Measurements from ENCODE around the gene KRTAP5-10.
"Not testable (repeated sequence)": the region's sequence is repeated elsewhere in the genome, so short reads cannot be mapped to it uniquely, and the experiment has no call there.

Gene KRTAP5-10, protein sequence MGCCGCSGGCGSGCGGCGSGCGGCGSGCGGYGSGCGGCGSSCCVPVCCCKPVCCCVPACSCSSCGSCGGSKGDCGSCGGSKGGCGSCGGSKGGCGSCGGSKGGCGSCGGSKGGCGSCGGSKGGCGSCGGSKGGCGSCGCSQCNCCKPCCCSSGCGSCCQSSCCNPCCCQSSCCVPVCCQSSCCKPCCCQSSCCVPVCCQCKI

DNA sequence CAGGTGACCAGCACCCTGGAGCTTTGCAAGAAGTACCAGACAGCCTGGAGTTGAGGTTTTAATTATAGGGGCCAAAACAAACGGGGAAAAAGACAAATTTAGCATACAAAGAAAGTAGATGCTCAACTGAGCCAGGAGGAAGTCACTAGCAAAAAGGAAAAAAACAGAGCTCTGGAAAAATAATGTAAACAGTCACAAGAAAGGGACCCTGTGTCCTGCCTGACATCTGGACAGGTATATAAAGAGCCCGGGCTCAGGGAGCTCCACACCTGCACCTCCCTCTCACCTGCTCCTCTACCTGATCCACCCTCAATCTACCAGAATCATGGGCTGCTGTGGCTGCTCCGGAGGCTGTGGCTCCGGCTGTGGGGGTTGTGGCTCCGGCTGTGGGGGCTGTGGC is at the start of gene KRTAP5-10:
Gene KRTAP5-10, plus strand, starts transcription at position 301 of the 400 bp plus-strand sequence. Its CDS starts 25 bp downstream, at position 326.
- no peak for DNase-seq

DNA sequence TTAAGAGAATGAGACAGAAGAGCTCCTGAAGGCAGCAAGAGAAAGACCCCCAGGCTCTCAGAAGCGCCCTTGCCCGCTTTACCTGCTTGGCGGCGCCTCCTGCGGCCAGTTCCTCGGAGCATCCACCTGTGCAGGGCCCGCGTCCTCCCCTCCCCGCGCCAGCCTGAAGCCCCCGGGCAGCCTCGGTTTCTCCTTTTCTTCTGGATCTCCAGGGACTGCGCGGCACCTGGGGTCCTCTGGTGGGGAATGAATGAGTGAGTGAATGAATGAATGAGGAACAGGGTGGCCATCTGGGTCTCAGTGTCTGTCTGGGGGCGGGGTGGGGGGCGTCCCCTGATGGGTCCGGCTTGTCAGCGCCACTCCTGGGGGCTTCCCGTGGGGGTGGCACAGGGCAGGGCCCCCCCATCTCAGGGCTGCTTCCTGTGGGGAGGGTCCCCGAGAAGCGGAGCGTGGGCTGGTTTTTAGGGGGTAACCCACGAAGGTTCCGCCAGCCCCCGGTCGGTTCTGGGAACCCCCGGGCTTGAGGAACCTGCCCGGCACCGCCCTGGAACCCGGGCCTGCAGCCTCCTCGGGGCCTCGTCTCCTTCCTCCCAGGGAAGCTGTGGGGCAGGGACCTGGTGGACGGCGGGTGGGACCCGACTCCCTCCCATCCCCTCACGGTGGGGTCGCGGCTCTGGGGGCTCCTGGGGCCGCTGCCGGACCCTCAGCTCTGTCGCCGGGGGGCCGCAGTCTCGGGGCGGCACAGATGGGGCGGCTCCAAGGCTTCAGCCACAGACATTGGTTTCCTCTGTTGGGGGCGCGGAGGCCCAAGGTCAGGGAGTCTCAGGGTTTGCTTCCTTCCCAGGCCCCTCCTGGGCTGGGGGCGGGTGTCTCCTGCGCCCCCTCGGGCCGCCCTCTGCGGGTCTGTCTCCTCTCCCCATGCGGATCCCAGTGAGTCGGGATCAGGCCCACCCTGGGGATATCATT is 46.6 kb upstream of the KRTAP5-10 start:
- no peak for DNase-seq

DNA sequence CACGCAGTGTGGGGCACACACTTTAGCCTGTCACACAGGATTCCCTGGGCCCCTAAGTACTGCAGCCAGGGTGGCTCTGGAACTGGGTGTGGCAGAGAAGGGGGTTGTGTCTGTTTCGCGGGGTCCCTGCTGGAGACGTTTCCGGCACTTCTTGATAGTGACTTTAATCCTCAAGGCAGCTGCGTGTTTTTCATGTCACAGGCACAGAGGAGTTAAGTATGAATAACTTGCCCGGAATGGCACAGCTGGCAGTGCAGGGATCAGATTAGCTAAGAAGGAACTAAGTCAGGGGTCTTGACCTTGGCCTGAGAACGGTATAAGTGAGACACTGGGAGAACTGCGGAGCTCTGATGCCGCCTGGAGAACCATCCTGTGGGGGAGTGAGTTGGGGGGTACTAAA is 45.8 kb upstream of the KRTAP5-10 start:
- DNase-seq: no peak

DNA sequence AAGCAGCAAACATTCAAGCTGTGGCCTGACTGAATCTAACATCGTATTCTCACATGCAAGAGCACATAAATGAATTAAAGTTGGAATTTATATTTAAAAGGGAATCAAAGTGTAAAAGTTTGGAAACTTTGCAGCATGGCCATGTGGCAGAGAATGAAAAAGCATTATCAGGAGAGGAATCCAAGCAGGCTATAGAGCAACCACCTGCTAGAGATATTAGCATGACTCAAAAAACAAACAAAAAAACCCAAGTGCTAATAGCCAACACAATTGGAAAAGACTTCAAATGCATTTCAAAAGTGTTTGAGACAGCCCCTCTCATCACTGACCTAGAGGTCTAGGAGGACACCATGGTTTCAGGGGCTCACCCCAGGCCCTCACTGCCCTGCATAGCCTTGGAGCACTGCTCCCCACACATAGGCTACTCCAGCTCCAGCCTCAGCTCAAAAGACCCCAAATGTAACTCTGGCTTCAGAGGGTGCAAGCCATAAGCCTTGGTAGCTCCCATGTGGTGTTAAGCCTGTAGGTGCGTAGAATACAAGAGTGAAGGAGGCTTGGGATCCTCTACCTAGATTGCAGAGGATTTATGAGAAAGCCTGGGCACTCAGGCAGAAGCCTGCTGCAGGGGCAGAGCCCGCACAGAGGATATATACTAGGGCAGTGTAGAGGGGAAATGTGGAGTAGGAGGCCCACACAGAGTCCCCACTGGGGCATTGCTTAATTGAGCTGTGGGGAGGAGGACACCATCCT is 40.0 kb upstream of the KRTAP5-10 start:
- DNase-seq: no peak

DNA sequence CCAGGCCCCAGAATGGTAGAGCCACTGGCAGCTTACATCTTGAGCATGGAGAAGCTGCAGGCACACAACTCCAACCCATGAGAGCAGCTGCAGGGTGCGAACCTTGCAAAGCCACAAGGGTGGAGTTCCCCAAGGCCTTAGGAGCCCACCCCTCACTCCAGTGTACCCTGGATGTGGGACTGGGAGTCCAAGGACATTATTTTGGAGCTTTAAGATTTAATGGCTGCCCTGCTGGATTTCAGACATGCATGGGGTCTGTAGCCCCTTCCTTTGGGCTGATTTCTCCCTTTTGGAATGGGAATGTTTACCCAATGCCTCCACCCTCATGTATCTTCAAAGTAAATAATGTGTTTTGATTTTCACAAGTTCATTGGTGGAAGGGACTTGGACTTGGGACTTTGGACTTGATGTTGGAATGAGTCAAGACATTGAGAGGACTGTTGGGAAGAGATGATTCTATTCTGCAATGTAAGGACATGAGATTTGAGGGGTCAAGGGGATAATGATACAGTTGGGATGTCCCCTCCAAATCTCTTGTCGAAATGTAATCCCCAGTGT is 39.3 kb upstream of the KRTAP5-10 start:
- no peak for DNase-seq

DNA sequence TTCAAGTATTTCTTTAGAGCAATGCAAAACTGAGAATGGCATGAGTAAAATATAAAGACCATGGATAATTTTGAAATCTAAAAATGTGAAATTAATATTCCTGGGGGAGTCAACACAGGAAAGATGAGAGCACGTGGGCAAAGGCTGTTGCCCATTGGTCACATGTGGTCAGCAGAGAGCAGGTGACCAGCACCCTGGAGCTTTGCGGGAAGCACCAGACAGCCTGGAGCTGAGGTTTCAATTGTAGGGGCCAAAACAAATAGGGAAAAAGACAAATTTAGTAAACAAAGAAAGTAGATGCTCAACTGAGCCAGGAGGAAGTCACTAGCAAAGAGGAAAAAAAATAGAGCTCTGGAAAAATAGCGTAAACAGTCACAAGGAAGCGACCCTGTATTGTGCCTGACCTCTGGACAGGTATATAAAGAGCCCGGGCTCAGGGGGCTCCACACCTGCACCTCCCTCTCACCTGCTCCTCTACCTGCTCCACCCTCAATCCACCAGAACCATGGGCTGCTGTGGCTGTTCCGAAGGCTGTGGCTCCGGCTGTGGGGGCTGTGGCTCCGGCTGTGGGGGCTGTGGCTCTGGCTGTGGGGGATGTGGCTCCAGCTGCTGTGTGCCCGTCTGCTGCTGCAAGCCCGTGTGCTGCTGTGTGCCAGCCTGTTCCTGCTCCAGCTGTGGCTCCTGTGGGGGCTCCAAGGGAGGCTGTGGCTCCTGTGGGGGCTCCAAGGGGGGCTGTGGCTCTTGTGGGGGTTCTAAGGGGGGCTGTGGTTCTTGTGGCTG is 38.4 kb upstream of the KRTAP5-10 start, which contains the start of gene KRTAP5-7:
Gene KRTAP5-7, plus strand, starts transcription at position 472 of the 780 bp plus-strand sequence. Its CDS starts 34 bp downstream, at position 506.
- DNase-seq: not testable (repeated sequence)

DNA sequence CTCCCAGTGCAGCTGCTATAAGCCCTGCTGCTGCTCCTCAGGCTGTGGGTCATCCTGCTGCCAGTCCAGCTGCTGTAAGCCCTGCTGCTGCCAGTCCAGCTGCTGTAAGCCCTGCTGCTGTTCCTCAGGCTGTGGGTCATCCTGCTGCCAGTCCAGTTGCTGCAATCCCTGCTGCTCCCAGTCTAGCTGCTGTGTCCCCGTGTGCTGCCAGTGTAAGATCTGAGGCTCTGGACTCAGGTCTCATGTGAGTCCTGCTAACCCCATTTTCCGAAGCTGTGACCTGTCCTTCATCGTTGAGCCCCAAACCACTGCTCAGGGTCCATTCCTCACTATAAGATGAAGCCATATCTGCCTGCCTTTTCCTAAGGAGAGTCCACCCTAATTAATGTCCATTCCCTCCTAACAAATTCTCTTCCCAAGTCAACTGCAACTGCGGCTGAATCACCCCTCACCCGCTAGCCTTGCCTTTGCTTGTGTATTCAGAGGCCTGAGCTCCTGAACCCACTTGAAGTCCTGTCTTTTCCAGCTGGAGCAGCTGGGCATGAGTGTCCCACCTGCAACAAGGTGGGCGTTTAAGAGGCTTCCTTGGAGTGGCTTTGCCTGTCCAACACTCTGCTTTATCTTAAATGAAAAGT is 37.7 kb upstream of the KRTAP5-10 start:
- no peak for DNase-seq

DNA sequence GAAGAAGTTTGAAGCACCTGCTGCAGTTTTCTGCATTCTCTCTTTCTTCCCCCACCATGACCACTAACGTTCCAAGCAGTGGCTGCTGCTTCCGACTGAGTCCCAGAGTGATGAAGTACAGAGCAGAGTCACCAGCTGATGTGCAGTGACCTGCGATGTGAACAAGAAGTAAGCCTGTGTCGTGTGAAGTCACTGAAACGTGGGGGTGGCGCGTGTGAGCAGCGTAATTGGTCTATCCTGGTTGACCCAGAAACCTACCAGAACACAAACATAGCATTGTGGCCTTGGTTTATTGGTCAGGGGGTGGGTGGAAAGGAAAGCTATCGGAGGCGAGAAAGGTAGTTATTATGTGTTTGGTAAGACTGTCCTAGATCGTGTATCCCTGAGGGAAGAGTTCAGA is 34.8 kb upstream of the KRTAP5-10 start:
- DNase-seq: no peak

DNA sequence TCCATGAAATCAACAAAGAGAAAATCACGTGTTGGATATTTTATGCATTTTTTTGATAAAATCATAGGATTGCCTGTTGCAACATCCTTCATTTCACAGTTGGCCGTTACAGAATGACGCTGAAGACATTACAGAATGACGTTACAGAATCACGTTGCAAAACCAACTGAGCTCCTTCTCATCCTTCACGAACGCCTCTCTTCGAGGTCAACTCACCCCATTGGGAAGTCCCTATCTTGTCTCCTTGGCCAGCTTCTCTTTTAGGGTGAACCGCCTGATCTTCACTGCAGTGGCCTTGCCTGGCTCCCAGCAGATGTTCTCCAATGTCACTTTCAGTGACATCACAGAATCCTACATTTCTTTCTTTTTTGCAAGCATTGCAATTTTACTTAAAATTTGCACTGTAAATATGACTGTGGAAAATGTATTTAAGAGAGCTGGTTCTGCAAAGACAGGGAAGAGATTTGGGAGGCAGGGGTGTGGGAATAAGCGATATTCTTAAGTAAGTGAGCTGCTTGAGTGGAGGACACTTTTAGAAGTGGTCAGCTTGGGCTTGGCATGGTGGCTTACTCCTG is 33.2 kb upstream of the KRTAP5-10 start:
- DNase-seq: no peak

DNA sequence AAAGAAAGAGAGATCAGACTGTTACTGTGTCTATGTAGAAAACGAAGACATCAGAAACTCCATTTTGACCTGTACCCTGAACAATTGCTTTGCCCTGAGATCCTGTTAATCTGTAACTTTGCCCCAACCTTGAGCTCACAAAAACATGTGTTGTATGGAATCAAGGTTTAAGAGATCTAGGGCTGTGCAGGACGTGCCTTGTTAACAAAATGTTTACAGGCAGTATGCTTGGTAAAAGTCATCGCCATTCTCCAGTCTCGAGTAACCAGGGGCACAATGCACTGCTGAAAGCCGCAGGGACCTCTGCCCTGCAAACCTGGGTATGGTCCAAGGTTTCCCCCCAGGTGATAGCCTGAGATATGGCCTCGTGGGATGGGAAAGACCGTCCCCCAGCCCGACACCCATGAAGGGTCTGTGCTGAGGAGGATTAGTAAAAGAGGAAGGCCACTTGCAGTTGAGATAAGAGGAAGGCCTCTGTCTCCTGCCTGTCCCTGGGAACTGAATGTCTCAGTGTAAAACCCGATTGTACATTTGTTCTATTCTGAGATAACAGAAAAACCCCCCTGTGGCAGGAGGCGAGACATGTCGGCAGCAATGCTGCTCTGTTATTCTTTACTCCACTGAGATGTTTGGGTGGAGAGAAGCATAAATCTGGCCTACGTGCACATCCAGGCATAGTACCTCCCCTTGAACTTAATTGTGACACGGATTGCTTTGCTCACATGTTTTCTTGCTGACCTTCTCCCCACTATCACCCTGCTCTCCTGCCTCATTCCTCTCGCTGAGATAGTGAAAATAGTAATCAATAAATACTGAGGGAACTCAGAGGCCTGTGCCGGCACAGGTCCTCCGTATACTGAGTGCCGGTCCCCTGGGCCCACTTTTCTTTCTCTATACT is 30.4 kb upstream of the KRTAP5-10 start:
- DNase-seq: not testable (repeated sequence)

DNA sequence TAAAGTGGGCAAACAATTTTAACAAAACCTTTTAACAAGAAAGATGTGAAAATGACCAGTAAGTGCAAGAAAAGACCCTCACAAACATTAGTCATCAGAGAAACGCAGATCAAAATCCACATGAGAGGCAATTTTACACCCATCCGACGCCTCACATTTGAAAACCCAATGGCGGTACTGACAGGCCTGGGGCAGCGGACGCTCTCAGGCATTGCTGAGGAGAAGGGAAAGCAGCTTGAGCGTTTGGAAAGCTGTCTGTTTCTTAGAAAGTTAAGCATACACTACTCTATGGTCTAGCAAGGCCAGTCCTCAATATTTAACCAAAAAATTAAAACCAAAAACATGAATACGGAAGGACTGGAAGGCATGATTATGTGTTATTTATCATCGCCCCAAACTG is 29.5 kb upstream of the KRTAP5-10 start:
- DNase-seq: no peak

DNA sequence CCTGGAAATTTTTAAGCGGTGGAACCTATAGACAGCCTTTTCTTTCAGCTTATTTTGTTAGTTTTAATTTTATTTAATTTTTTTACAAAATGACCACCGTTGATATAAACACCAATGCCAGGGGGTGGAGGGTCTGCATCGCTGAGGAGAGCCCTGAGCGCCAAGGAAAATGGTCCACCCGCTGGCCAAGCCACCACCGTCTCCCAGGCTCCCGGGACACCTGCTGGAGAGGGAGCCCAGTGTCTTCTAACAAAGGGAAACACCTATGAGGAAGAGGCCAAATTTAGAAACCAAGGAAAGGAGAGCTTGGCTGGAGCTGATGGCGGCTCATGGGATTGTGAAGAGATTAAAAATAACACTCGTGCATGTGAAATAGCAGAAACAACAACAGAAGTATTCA is 27.8 kb upstream of the KRTAP5-10 start:
- no peak for DNase-seq

DNA sequence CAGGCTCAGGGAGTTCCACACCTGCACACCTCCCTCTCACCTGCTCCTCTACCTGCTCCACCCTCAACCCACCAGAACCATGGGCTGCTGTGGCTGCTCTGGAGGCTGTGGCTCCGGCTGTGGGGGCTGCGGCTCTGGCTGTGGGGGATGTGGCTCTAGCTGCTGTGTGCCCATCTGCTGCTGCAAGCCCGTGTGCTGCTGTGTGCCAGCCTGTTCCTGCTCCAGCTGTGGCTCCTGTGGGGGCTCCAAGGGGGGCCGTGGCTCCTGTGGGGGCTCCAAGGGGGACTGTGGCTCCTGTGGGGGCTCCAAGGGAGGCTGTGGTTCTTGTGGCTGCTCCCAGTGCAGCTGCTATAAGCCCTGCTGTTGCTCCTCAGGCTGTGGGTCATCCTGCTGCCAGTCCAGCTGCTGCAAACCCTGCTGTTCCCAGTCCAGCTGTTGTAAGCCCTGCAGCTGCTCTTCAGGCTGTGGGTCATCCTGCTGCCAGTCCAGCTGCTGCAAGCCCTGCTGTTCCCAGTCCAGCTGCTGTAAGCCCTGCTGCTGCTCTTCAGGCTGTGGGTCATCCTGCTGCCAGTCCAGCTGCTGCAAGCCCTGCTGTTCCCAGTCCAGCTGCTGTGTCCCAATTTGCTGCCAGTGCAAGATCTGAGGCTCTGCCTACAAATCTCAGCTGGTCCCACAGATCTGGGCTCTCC is 27.2 kb upstream of the KRTAP5-10 start, which contains the start of gene KRTAP5-8:
Gene KRTAP5-8, plus strand, starts transcription at position 49 of the 689 bp plus-strand sequence. Its CDS starts 31 bp downstream, at position 80.
- DNase-seq: not testable (repeated sequence)

DNA sequence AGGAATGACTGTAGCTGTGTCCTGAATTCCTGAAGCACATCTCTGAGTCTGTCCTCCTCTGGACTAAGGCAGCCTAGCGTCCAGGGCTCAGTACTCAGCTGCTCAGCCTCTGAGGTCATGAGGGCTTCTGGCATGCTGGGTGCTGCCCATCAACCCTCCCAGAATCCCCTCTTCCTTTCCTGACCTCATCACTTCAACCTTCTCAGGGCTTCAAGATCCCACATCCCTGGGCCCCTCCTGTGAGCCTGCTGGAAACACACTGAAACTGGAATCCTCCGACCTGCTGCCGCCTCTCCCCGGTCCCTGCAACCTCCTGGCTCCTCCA is 26.7 kb upstream of the KRTAP5-10 start:
- no peak for DNase-seq

DNA sequence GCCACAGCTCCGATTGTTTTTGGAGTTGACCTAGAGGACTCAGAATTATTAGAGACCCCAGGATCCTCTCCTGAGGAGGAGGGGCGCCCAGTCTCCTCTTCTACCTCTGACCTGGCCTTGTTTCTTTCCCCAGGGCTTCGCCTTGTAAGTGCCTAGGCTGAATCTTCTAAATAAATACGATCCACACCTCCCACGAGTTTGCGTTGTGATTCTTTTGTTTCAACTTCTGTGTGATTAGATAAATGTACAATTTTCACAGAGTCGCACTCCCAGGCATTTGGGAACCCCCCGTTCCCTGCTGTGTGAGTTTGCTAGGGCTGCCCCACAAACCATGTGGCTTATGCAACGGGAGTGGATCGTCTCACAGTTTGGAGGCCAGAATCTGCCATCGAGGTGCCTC is 26.3 kb upstream of the KRTAP5-10 start:
- DNase-seq: no peak

DNA sequence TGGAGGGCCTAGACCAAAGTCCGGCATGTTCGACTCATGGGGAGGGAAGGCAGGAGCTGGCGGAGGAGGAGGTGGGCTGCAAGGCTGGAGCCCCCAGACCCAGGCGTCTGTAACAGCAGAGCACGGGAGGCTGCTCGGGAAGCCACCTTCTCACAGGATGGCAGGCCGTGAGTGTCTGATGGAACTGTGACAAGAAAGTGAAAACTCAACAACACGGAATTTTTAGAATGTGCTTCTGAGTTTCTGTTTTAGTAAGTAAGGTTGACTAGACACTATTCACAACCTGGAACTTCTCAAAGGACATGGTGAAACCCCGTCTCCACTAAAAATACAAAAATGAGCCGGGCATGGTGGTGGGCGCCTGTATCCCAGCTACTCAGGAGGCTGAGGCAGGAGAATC is 25.4 kb upstream of the KRTAP5-10 start:
- DNase-seq: not testable (repeated sequence)

DNA sequence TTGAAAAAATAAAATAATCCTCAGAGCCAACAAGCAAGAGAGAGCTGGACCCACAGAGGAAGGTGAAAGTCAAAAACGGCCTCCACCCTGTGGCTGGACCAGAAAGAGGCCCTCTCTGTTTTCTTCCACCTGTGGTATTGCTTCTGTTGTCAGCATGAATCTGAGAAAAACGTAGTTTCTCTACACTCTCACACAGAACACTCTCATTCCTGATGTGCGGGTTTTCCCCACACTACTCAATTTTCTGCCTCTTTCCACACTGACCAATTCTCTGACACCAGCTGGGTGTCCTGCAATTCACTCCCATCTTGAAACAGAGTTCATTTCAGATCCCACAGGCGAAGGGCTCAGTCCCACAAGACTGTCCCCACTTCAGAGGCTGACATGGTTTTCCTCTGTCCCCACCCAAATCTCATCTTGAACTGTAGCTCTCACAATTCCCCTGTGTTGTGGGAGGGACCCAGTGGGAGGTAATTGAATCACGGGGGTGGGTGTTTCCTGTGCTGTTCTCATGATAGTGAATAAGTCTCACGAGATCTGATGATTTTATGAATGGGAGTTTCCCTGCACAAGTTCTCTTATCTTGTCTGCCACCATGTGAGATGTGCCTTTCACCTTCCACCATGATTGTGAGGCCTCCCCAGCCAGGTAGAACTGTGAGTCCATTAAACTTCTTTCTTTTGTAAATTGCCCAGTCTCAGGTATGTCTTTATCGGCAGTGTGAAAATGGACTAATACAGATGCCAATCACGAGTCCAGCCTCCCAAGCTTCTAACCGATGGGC is 24.6 kb upstream of the KRTAP5-10 start:
- not testable (repeated sequence) for DNase-seq

DNA sequence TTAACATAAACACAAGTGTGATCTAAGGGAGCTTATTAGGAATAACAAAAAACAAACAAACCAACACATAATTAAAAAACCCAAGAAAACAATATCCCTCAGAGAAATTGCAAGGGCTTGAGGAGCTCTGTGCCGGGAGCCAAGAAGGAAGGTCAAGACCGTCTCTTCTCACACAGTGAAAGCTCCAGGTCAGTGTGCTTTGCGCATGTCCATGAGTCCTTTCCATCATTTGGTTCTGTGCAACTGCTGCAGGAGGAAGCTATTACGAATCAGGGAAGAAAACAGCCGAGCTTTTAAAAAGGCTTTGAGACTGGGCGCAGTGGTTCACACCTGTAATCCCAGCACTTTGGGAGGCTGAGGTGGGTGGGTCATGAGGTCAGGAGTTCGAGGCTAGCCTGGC is 23.0 kb upstream of the KRTAP5-10 start:
- DNase-seq: no peak

All from SHP77 (cell line).